H9 (cell line): Measurements from ENCODE around the gene MAGI1. TPM values are rescaled to one million over a fixed set of nuclear protein-coding genes. Genes with fewer than 3 reads are reported as not detected.

Experiments used
- DNase-seq: peaks from one replicate; pipeline ENCODE4 v3.0.0-alpha.2; 2017
- H2AFZ ChIP-seq: one replicate; pipeline ENCODE4 v1.6.1; 2013; ENCODE audit warnings: mild to moderate bottlenecking, low read length, control low read depth, moderate library complexity
- H2AK5ac ChIP-seq: 2 replicates; pipeline ENCODE4 v1.6.1; 2013; ENCODE audit warnings: low read length, control low read depth, mixed read lengths; ENCODE audit not compliant: insufficient read length
- H2BK120ac ChIP-seq: one replicate; pipeline ENCODE4 v1.6.1; 2013; ENCODE audit warnings: low read depth, mild to moderate bottlenecking, low read length, control low read depth, inconsistent platforms; ENCODE audit not compliant: poor library complexity, severe bottlenecking
- H2BK12ac ChIP-seq: 2 replicates; pipeline ENCODE4 v1.6.1; 2013; ENCODE audit warnings: low read length, control low read depth, mixed read lengths, low read depth; ENCODE audit not compliant: insufficient read length
- H2BK15ac ChIP-seq: 2 replicates; pipeline ENCODE4 v1.6.1; 2013; ENCODE audit warnings: low read depth, low read length, control low read depth
- H2BK20ac ChIP-seq: one replicate; pipeline ENCODE4 v1.6.1; 2013; ENCODE audit warnings: low read depth, mild to moderate bottlenecking, low read length, control low read depth, inconsistent platforms; ENCODE audit not compliant: poor library complexity, severe bottlenecking
- H2BK5ac ChIP-seq: 2 replicates; pipeline ENCODE4 v1.6.1; 2013; ENCODE audit warnings: low read length, control low read depth, mixed read lengths; ENCODE audit not compliant: insufficient read length
- H3K14ac ChIP-seq: 2 replicates; pipeline ENCODE4 v1.6.1; 2013; ENCODE audit warnings: low read length, control low read depth; ENCODE audit not compliant: insufficient read depth
- H3K18ac ChIP-seq: 2 replicates; pipeline ENCODE4 v1.6.1; 2013; ENCODE audit warnings: low read depth, mild to moderate bottlenecking, mixed read lengths, low read length, control low read depth; ENCODE audit not compliant: insufficient read length
- H3K23ac ChIP-seq: 2 replicates; pipeline ENCODE4 v1.6.1; 2013; ENCODE audit warnings: low read length, control low read depth, mixed read lengths, low read depth; ENCODE audit not compliant: insufficient read length
- H3K23me2 ChIP-seq: 2 replicates; pipeline ENCODE4 v1.6.1; 2013; ENCODE audit warnings: low read depth, mild to moderate bottlenecking, mixed read lengths, low read length, control low read depth; ENCODE audit not compliant: insufficient read length, poor library complexity, severe bottlenecking
- H3K27ac ChIP-seq: 2 replicates; pipeline ENCODE4 v1.5.1; 2013; ENCODE audit warnings: low read length, control low read depth, mixed read lengths, low read depth; ENCODE audit not compliant: insufficient read length
- H3K27me3 ChIP-seq: 2 replicates; pipeline ENCODE4 v1.6.1; 2013; ENCODE audit warnings: low read length, control low read depth, inconsistent platforms; ENCODE audit not compliant: insufficient read depth
- H3K4ac ChIP-seq: 2 replicates; pipeline ENCODE4 v1.6.1; 2013; ENCODE audit warnings: low read depth, mild to moderate bottlenecking, control low read depth, inconsistent platforms, low read length, moderate library complexity
- H3K4me1 ChIP-seq: 2 replicates; pipeline ENCODE4 v1.6.1; 2013; ENCODE audit warnings: low read length, control low read depth, inconsistent platforms; ENCODE audit not compliant: insufficient read depth
- H3K4me2 ChIP-seq: 2 replicates; pipeline ENCODE4 v1.6.1; 2013; ENCODE audit warnings: low read length, control low read depth, mixed read lengths; ENCODE audit not compliant: insufficient read length, insufficient read depth
- H3K56ac ChIP-seq: 2 replicates; pipeline ENCODE4 v1.6.1; 2013; ENCODE audit warnings: low read depth, mild to moderate bottlenecking, mixed read lengths, low read length, control low read depth; ENCODE audit not compliant: insufficient read length
- H3K79me1 ChIP-seq: 2 replicates; pipeline ENCODE4 v1.6.1; 2013; ENCODE audit warnings: low read depth, mild to moderate bottlenecking, moderate library complexity, low read length, control low read depth, inconsistent platforms; ENCODE audit not compliant: insufficient read depth, poor library complexity, severe bottlenecking
- H3K79me2 ChIP-seq: 2 replicates; pipeline ENCODE4 v1.6.1; 2013; ENCODE audit warnings: low read length, control low read depth, inconsistent platforms; ENCODE audit not compliant: insufficient read depth
- H3K9ac ChIP-seq: 2 replicates; pipeline ENCODE4 v1.6.1; 2013; ENCODE audit warnings: low read length, control low read depth, mixed read lengths; ENCODE audit not compliant: insufficient read length; ENCODE audit errors: extremely low read depth
- H3K9me3 ChIP-seq: one replicate; pipeline ENCODE4 v1.6.1; 2013; ENCODE audit warnings: low read depth, low read length, inconsistent platforms; ENCODE audit not compliant: control insufficient read depth
- H3T11ph ChIP-seq: one replicate; pipeline ENCODE4 v1.6.1; 2013; ENCODE audit warnings: mild to moderate bottlenecking, low read length, control low read depth, inconsistent platforms
- H4K20me1 ChIP-seq: one replicate; pipeline ENCODE4 v1.6.1; 2013; ENCODE audit not compliant: control insufficient read depth, insufficient read length, insufficient read depth
- H4K5ac ChIP-seq: 2 replicates; pipeline ENCODE4 v1.6.1; 2013; ENCODE audit warnings: low read depth, mild to moderate bottlenecking, mixed read lengths, low read length, control low read depth; ENCODE audit not compliant: insufficient read length
- H4K8ac ChIP-seq: replicated peaks from 2 replicates; pipeline ENCODE4 v1.6.1; 2013; ENCODE audit warnings: low read length, control low read depth, mixed read lengths, low read depth; ENCODE audit not compliant: insufficient read length
- H4K91ac ChIP-seq: 2 replicates; pipeline ENCODE4 v1.6.1; 2013; ENCODE audit warnings: low read depth, mild to moderate bottlenecking, moderate library complexity, mixed read lengths, low read length, control low read depth; ENCODE audit not compliant: insufficient read length
- H3K27ac Mint-ChIP-seq, 3 experiments: 2 replicates in 2 of 3; 3 replicates in 1 of 3; pipeline ENCODE4 v1.8.0; 2020 to 2021; ENCODE audit warnings: mixed read lengths in 3 of 3, mild to moderate bottlenecking in 1 of 3, moderate library complexity in 1 of 3
- H3K27me3 Mint-ChIP-seq: 2 replicates; pipeline ENCODE4 v1.8.0; 2021; ENCODE audit warnings: low read depth, mild to moderate bottlenecking, moderate library complexity, mixed read lengths
- H3K36me3 Mint-ChIP-seq, 3 experiments: 2 replicates in 2 of 3; 3 replicates in 1 of 3; pipeline ENCODE4 v1.8.0; 2020 to 2021; ENCODE audit warnings: low read depth in 3 of 3, mixed read lengths in 3 of 3; ENCODE audit not compliant: insufficient read depth in 1 of 3
- H3K4me1 Mint-ChIP-seq, 2 experiments: 2 replicates each; pipeline ENCODE4 v1.8.0; 2020; ENCODE audit warnings: mixed read lengths in 2 of 2
- H3K4me3 Mint-ChIP-seq, 2 experiments: 2 replicates in 1 of 2; 3 replicates in 1 of 2; pipeline ENCODE4 v1.8.0; 2020 to 2021; ENCODE audit warnings: mild to moderate bottlenecking in 2 of 2, mixed read lengths in 2 of 2, moderate library complexity in 1 of 2
- H3K9me3 Mint-ChIP-seq, 2 experiments: 2 replicates in 1 of 2; 3 replicates in 1 of 2; pipeline ENCODE4 v1.8.0; 2020; ENCODE audit warnings: mild to moderate bottlenecking in 2 of 2, mixed read lengths in 2 of 2, moderate library complexity in 1 of 2
- CTCF ChIP-seq: fragments of 200-600 bp; sonication (generic); conservative IDR thresholded peaks from 3 replicates; pipeline ENCODE4 v1.8.0; 2021; ENCODE audit warnings: antibody characterized with exemption, mild to moderate bottlenecking
- WGBS: extraction: QIAGEN DNeasy Blood & Tissue Kit; methylation state at CpG from one replicate; pipeline ENCODE4 v1.1.7; 2013; ENCODE audit warnings: missing lambda C conversion rate, low lambda C conversion rate, mixed read lengths; ENCODE audit not compliant: insufficient read length; ENCODE audit errors: extremely low coverage; 5-methylcytosine and 5-hydroxymethylcytosine counted together
- total RNA-seq: library from RNA; stranded (reverse); gene quantifications from 2 replicates; pipeline ENCODE4 v1.2.1, GENCODE V29; 2021

MAGI1 gene
- total RNA-seq, 1 experiment from 2014 or later: 65.7 TPM

- Histone ChIP-seq H2BK15ac (no peak overlapping the region), H2BK12ac (no peak overlapping the region), H3K27me3 (peaks cover 2% of the 10 kb centered on the region; the same call in 1 of the 2 replicates), H3K4me2 (no peak overlapping the region), H3K9ac (no peak overlapping the region), H3K23ac (no peak overlapping the region), H3K56ac (no peak overlapping the region), H2AFZ (no peak overlapping the region), H2BK5ac (no peak overlapping the region), H2BK20ac (no peak overlapping the region), H3K4ac (no peak overlapping the region), H2AK5ac (no peak overlapping the region), H3K4me1 (peaks cover 7% of the 10 kb centered on the region), H4K8ac (no peak overlapping the region), H4K5ac (no peak overlapping the region), H4K91ac (no peak overlapping the region), H3K79me2 (peaks cover 2% of the 10 kb centered on the region; the same call in 1 of the 2 replicates), H3K18ac (no peak overlapping the region), H3K9me3 (no peaks in the 10 kb centered on the region), H3K27ac (no peak overlapping the region), H2BK120ac (no peak overlapping the region), H4K20me1 (no peaks in the 10 kb centered on the region), H3K79me1 (no peaks in the 10 kb centered on the region), H3K23me2 (peaks cover 2% of the 10 kb centered on the region), H3T11ph (no peak overlapping the region), H3K14ac (no peak overlapping the region)
- Mint-ChIP-seq H3K27me3 (peaks cover 7% of the 10 kb centered on the region), H3K4me3 (no peak overlapping the region), H3K9me3 (no peaks in the 10 kb centered on the region), H3K27ac (0 out of 7 replicates have a peak overlapping the region, but pooled peaks of 1 of the 3 experiments have one; percentile 32), H3K36me3 (no peaks in the 10 kb centered on the region), H3K4me1 (peaks cover 62 to 74% of the 10 kb centered on the region in 2 experiments)
- no CpG with 5 or more reads among the region's 6 CpGs for WGBS
- TF ChIP-seq CTCF: no peak
- no peak for DNase-seq
Observed at GRCh38 chr3:65948841-65949573, 89.7 kb downstream of the MAGI1 start.
